Sigmoid colon (tissue), 7 donors: ENCODE data around the gene TNIK. TPM values are rescaled to one million over a fixed set of nuclear protein-coding genes. Genes with fewer than 3 reads are reported as not detected.

Experiments
- DNase-seq: peaks from one replicate; pipeline ENCODE4 v3.0.0-alpha.2; 2019
- H3K27ac ChIP-seq, 4 donors: fragments of 200-600 bp; sonication (generic); one replicate each; pipeline ENCODE4 v1.5.1; 2016 to 2019; ENCODE audit warnings: mild to moderate bottlenecking in 1 of 4
- H3K27me3 ChIP-seq, 3 donors: fragments of 200-600 bp; sonication (generic); one replicate each; pipeline ENCODE4 v1.5.1; 2019; ENCODE audit warnings: mild to moderate bottlenecking in 1 of 3
- H3K36me3 ChIP-seq, 4 donors: fragments of 200-600 bp; sonication (generic); one replicate each; pipeline ENCODE4 v1.5.1; 2016 to 2019
- H3K4me1 ChIP-seq, 4 donors: fragments of 200-600 bp; sonication (generic); one replicate each; pipeline ENCODE4 v1.5.1; 2017 to 2019
- H3K4me3 ChIP-seq, 4 donors: fragments of 200-600 bp; sonication (generic); one replicate each; pipeline ENCODE4 v1.5.1; 2017 to 2019; ENCODE audit warnings: mild to moderate bottlenecking in 2 of 4, moderate library complexity in 1 of 4
- H3K9me3 ChIP-seq, 4 donors: fragments of 200-600 bp in 3 of 4; sonication (generic) in 3 of 4; one replicate each; pipeline versions ENCODE4 v1.5.1 to v1.6.1; 2013 to 2019
- EP300 ChIP-seq, 4 donors: sonication (generic); formaldehyde crosslinking; IDR thresholded peaks; one replicate each; pipeline ENCODE4 v1.6.1; 2017; ENCODE audit warnings: antibody characterized with exemption in 4 of 4
- POLR2A ChIP-seq, 2 donors: fragments of 450-650 bp; IDR thresholded peaks; one replicate each; pipeline ENCODE4 v1.6.1; 2016; ENCODE audit warnings: antibody characterized with exemption in 2 of 2, mild to moderate bottlenecking in 2 of 2, moderate library complexity in 2 of 2
- POLR2AphosphoS5 ChIP-seq, 4 donors: sonication (generic); formaldehyde crosslinking; IDR thresholded peaks; one replicate each; pipeline ENCODE4 v1.6.1; 2017; ENCODE audit warnings: antibody characterized with exemption in 4 of 4
- WGBS, 2 donors: extraction: QIAGEN DNeasy Blood & Tissue Kit; methylation state at CpG; one replicate each; pipeline ENCODE4 v1.1.7; 2013; 5-methylcytosine and 5-hydroxymethylcytosine counted together
- intact Hi-C: fragments of 100-400 bp; cut with DNase I; formaldehyde crosslinking; loops from one replicate; pipeline ENCODE4 v1.15.1; 2023
- polyA plus RNA-seq, 3 donors: library from polyadenylated mRNA; stranded (reverse); fragments of 200-250 nt; gene quantifications; one replicate each; pipeline ENCODE4 v1.2.3, GENCODE V29; 2013
- total RNA-seq, 4 donors: library from RNA; depleted of rRNA; stranded (reverse); fragments of >200 nt; gene quantifications; one replicate each; pipeline ENCODE4 v1.1.0, GENCODE V29; 2016
- TF ChIP-seq, protein P1 (sequence below), 4 experiments: fragments of 450-650 bp in 3 of 4; fragments of 200-600 bp in 1 of 4; IDR thresholded peaks; one replicate each; pipeline ENCODE4 v1.5.1; 2016 to 2019; ENCODE audit warnings: antibody characterized with exemption in 4 of 4, mild to moderate bottlenecking in 3 of 4, moderate library complexity in 2 of 4
- donor health status: healthy with polysubstance abuse.
- donor health status: Bipolar disorder and iron deficiency.
- donor health status: healthy.

TNIK gene
- total and polyA plus RNA-seq, 7 donors: 5.4 to 21.3 (median 9.2) TPM

GRCh38 chr3:171108066-171108465 lies 352.1 kb downstream of the TNIK start:
- no peaks in the 10 kb centered on the region for H3K4me1 ChIP-seq
- H3K27ac ChIP-seq: no peak overlapping the region
- TF ChIP-seq POLR2AphosphoS5 (IDR thresholded peaks at IDR 0.05) (no peak), EP300 (IDR thresholded peaks at IDR 0.05) (no peak)
- H3K27me3 ChIP-seq: no peaks in the 10 kb centered on the region
- intact Hi-C loops: no loop called here
- H3K36me3 ChIP-seq: peaks cover 0 to 25% (median 7%) of the 10 kb centered on the region in 4 donors
- no peak overlapping the region for H3K4me3 ChIP-seq
- 72% methylated on average over 4 of the region's 4 CpGs for WGBS, 2 donors
- no peaks in the 10 kb centered on the region for H3K9me3 ChIP-seq
- no peak for DNase-seq

- Histone ChIP-seq H3K27me3 (no peaks in the 10 kb centered on the region), H3K27ac (no peak overlapping the region), H3K36me3 (peaks cover 0 to 20% (median 3%) of the 10 kb centered on the region in 4 donors), H3K4me3 (no peak overlapping the region), H3K4me1 (no peaks in the 10 kb centered on the region), H3K9me3 (no peaks in the 10 kb centered on the region)
- DNase-seq: no peak
- TF ChIP-seq POLR2A (IDR thresholded peaks at IDR 0.05) (no peak), POLR2AphosphoS5 (IDR thresholded peaks at IDR 0.05) (no peak), EP300 (IDR thresholded peaks at IDR 0.05) (no peak)
- TF ChIP-seq, protein P1, sequence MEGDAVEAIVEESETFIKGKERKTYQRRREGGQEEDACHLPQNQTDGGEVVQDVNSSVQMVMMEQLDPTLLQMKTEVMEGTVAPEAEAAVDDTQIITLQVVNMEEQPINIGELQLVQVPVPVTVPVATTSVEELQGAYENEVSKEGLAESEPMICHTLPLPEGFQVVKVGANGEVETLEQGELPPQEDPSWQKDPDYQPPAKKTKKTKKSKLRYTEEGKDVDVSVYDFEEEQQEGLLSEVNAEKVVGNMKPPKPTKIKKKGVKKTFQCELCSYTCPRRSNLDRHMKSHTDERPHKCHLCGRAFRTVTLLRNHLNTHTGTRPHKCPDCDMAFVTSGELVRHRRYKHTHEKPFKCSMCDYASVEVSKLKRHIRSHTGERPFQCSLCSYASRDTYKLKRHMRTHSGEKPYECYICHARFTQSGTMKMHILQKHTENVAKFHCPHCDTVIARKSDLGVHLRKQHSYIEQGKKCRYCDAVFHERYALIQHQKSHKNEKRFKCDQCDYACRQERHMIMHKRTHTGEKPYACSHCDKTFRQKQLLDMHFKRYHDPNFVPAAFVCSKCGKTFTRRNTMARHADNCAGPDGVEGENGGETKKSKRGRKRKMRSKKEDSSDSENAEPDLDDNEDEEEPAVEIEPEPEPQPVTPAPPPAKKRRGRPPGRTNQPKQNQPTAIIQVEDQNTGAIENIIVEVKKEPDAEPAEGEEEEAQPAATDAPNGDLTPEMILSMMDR (IDR thresholded peaks at IDR 0.05): no peak
- WGBS, 2 donors: 94 to 97% methylated on average over 1 of the region's 1 CpG
- intact Hi-C loops: no loop called here
Measured at GRCh38 chr3:171103185-171103584, 357.0 kb downstream of the TNIK start.

- intact Hi-C loops: no loop called here
- 97% methylated on average over 2 of the region's 2 CpGs for whole genome bisulfite sequencing, 2 donors
Measured at GRCh38 chr3:171101982-171102641, 358.1 kb downstream of the TNIK start.

DNA sequence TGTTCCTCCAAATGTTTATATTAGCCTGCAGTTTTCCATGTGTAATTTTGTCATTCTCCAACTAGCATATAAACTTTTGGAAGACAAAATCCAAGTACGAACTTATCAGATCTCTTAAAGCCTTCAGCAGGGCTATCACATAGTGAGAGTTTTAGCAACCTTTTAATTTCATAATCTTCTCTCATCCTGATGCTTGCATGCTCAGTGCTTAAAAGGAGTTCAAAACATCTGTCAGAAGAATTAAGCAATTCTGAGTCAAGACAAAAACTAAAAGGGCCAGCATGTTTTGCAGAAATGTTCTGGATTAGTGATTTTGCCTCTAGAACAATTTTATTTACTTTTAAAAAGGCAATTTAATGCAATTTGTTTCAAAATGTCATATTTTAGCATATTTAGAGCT lies 360.3 kb downstream of the TNIK start:
- no peaks in the 10 kb centered on the region for H3K27me3 ChIP-seq
- H3K27ac ChIP-seq: no peak overlapping the region
- H3K4me3 ChIP-seq: no peak overlapping the region
- 86 to 92% methylated on average over 1 of the region's 1 CpG for WGBS, 2 donors
- no peaks in the 10 kb centered on the region for H3K4me1 ChIP-seq
- no peaks in the 10 kb centered on the region for H3K9me3 ChIP-seq
- TF ChIP-seq POLR2A (IDR thresholded peaks at IDR 0.05): no peak
- no peak for TF ChIP-seq POLR2AphosphoS5 (IDR thresholded peaks at IDR 0.05)
- TF ChIP-seq, protein P1 (IDR thresholded peaks at IDR 0.05): no peak
- TF ChIP-seq EP300 (IDR thresholded peaks at IDR 0.05): no peak
- peaks cover 0 to 20% (median 0%) of the 10 kb centered on the region in 4 donors for H3K36me3 ChIP-seq
- intact Hi-C loops: no loop called here
- DNase-seq: no peak

More at GRCh38 chr3:171101982-171102641, 358.1 kb downstream of the TNIK start:
- peaks cover 0 to 20% (median 0%) of the 10 kb centered on the region in 4 donors for H3K36me3 ChIP-seq
- no peak for DNase-seq
- TF ChIP-seq, protein P1 (IDR thresholded peaks at IDR 0.05): no peak
- no peak for TF ChIP-seq EP300 (IDR thresholded peaks at IDR 0.05)
- TF ChIP-seq POLR2A (IDR thresholded peaks at IDR 0.05): no peak
- no peak for TF ChIP-seq POLR2AphosphoS5 (IDR thresholded peaks at IDR 0.05)
- no peaks in the 10 kb centered on the region for H3K9me3 ChIP-seq
- H3K27ac ChIP-seq: no peak overlapping the region
- H3K4me3 ChIP-seq: no peak overlapping the region
- H3K27me3 ChIP-seq: no peaks in the 10 kb centered on the region
- no peaks in the 10 kb centered on the region for H3K4me1 ChIP-seq

DNA sequence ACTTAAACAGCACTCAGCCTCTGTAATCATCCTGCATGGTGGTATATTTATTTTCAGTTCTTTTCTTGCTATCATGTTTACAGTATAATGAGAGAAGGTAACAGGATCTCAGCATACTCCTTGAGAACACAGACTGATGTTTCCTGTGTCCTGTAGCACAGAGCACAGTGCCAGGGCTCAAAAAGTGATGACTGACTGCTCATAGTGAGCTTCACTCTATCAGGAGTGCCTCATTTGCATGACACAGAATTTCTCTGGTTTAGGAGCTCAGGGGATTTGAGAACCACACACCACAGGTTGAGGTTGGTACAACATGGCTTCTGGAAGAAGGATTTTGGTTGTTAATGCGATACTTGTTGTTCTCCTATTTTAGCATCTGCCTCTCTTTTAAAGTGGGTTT lies 365.1 kb downstream of the TNIK start:
- Histone ChIP-seq H3K36me3 (peaks cover 0 to 7% (median 0%) of the 10 kb centered on the region in 4 donors), H3K9me3 (no peaks in the 10 kb centered on the region), H3K27me3 (no peaks in the 10 kb centered on the region), H3K4me3 (no peak overlapping the region), H3K4me1 (peaks cover 0 to 21% (median 16%) of the 10 kb centered on the region in 4 donors), H3K27ac (no peak overlapping the region)
- WGBS, 2 donors: 81 to 100% methylated on average over 1 of the region's 1 CpG
- no peak for TF ChIP-seq POLR2A (IDR thresholded peaks at IDR 0.05)
- no peak for TF ChIP-seq EP300 (IDR thresholded peaks at IDR 0.05)
- TF ChIP-seq POLR2AphosphoS5 (IDR thresholded peaks at IDR 0.05): no peak
- intact Hi-C loops: no loop called here
- DNase-seq: no peak
